ENCODE data around the gene BCAS4. TPM values are rescaled to one million over a fixed set of nuclear protein-coding genes. Genes with fewer than 3 reads are reported as not detected.
A peak's percentile ranks its signal among the peaks of the same experiment; 100 is the strongest.

BCAS4 gene
- total and polyA plus RNA-seq, 3 donors from 2014 or later = 5.8 to 10.8 (median 7.6) TPM

- no peak for DNase-seq
- Histone ChIP-seq H3K27me3 (no peaks in the 10 kb centered on the region), H3K36me3 (ENCODE audit: low read depth, missing control alignments) (no peaks in the 10 kb centered on the region), H3K9me3 (no peaks in the 10 kb centered on the region), H3K4me1 (peaks cover 18% of the 10 kb centered on the region), H3K27ac (no peak overlapping the region), H3K4me3 (no peak overlapping the region)
- 92 to 93% methylated on average over 8 to 15 of the region's 15 CpGs for WGBS, 2 donors
- intact Hi-C loops (cut with DNase I; ENCODE audit: low total_unique reads) = no loop called here
- TF ChIP-seq CTCF (IDR thresholded peaks at IDR 0.05) (no peak), POLR2A (IDR thresholded peaks at IDR 0.05) (no peak)
Observed at GRCh38 chr20:50845566-50846215, 50.8 kb downstream of the BCAS4 start.

- H3K36me3 ChIP-seq (ENCODE audit: low read depth, missing control alignments) = no peaks in the 10 kb centered on the region
- 35 to 40% methylated on average over 8 of the region's 8 CpGs for WGBS, 2 donors
- intact Hi-C loops (cut with DNase I; ENCODE audit: low total_unique reads) = no loop called here
- H3K27ac ChIP-seq = peak overlapping the region; percentile 46 to 64
- H3K4me3 ChIP-seq = no peak overlapping the region
- H3K27me3 ChIP-seq = no peaks in the 10 kb centered on the region
- H3K4me1 ChIP-seq = peaks cover 21% of the 10 kb centered on the region
- peak; percentile 90 for DNase-seq
- TF ChIP-seq POLR2A (IDR thresholded peaks at IDR 0.05) (no peak), CTCF (IDR thresholded peaks at IDR 0.05) (no peak)
- H3K9me3 ChIP-seq = no peaks in the 10 kb centered on the region
Observed at GRCh38 chr20:50848341-50848808, 53.5 kb downstream of the BCAS4 start.

- intact Hi-C loops (cut with DNase I; ENCODE audit: low total_unique reads) = no loop called here
- Histone ChIP-seq H3K36me3 (ENCODE audit: low read depth, missing control alignments) (no peaks in the 10 kb centered on the region), H3K4me3 (no peak overlapping the region), H3K27ac (peak overlapping the region; percentile 59 to 64), H3K27me3 (no peaks in the 10 kb centered on the region), H3K4me1 (peaks cover 21% of the 10 kb centered on the region), H3K9me3 (no peaks in the 10 kb centered on the region)
- TF ChIP-seq CTCF (IDR thresholded peaks at IDR 0.05) (no peak), POLR2A (IDR thresholded peaks at IDR 0.05) (no peak)
- 36% methylated on average over 15 to 18 of the region's 18 CpGs for WGBS, 2 donors
- DNase-seq = peak; percentile 34
Observed at GRCh38 chr20:50848846-50849673, 54.2 kb downstream of the BCAS4 start.

DNA sequence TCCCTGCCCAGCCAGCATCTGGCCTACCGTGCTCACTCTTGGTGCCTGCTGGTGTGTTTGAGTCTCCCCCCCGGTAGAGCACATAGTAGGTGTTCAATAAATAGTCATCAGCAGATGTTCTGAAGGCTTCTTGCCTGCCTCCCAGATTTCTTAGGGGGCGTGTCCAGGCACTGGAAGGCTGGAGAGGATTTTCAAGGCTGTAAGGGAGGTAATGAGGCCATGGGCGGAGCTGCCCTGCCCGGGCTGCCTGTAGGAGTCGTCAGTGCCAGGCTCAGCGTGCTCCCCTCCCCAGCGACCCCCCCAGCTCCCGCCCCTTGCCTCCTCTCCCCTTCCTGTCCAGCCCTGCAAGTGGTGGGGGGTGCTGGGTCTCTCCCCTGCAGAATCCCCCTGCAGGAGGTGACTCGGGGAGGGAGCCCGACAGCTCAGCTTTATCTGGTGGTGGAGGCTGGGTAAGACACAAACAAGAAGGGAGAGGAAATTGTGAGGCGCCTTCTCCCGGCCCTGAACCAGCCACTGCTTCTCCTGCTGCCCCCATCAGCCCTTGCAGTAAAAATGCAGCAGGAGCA is 55.9 kb downstream of the BCAS4 start:
- no peak for TF ChIP-seq POLR2A (IDR thresholded peaks at IDR 0.05)
- TF ChIP-seq CTCF (IDR thresholded peaks at IDR 0.05) = no peak
- WGBS, 2 donors = 47 to 49% methylated on average over 8 to 13 of the region's 13 CpGs
- peak; percentile 76 for DNase-seq

More for the DNA sequence above, 55.9 kb downstream of the BCAS4 start:
- Histone ChIP-seq H3K27me3 (no peaks in the 10 kb centered on the region), H3K27ac (peak overlapping the region; percentile 19 to 59), H3K4me3 (no peak overlapping the region), H3K36me3 (ENCODE audit: low read depth, missing control alignments) (no peaks in the 10 kb centered on the region), H3K9me3 (no peaks in the 10 kb centered on the region), H3K4me1 (peaks cover 27% of the 10 kb centered on the region)
- intact Hi-C loops (cut with DNase I; ENCODE audit: low total_unique reads) = no loop called here
